Left hindlimb (tissue), 1 donor: ENCODE data around the gene PPM1H.
"Not testable (repeated sequence)": the region's sequence is repeated elsewhere in the genome, so short reads cannot be mapped to it uniquely, and the experiment has no call there.

ENCODE experiments used
- DNase-seq: peaks from one replicate; pipeline ENCODE4 v3.0.0-alpha.2; 2018

The PPM1H gene, protein sequence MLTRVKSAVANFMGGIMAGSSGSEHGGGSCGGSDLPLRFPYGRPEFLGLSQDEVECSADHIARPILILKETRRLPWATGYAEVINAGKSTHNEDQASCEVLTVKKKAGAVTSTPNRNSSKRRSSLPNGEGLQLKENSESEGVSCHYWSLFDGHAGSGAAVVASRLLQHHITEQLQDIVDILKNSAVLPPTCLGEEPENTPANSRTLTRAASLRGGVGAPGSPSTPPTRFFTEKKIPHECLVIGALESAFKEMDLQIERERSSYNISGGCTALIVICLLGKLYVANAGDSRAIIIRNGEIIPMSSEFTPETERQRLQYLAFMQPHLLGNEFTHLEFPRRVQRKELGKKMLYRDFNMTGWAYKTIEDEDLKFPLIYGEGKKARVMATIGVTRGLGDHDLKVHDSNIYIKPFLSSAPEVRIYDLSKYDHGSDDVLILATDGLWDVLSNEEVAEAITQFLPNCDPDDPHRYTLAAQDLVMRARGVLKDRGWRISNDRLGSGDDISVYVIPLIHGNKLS

DNA sequence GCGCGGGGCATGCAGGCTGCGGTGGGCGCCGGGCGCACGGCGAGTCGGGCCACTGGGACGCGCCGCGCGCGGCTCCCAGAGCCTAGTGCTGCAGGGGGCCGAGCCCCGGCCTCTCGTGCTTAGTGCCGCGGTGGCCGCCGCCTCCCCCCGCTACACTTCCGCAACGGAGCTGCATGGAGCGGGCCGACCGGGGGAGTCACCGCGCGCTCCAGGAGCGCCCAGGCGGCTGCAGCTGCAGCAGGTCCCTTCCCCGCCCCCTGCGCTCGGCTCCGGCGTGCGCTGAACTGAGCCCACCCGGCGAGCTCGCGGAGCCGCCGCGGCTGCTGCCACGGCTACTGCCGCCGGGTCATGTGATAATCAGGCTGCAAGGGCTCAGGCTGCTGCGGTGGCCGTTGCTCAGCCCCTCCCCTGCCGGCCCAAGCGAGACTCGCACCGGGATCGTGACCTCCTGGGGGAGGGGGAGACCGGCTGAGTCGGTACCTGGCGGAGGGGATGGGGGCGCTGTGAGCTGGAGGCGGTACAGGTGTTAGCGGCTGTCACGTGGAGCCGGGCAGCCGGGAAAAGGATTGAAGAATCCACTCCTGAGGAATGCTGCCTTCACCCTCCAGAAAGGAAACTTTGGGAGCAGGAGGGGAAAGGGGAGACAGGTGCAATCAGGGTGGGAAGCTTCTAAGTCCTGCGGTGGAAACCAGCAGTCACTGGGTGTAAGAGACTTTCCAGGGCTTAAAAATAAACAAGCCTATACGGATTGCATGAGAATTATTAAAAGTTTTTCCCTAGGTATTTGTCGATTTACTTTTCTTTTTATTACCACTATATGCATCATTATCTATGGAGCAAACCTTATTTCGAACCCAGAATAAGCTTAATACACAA lies at the start of gene PPM1H:
Gene PPM1H, minus strand, starts transcription at position 352 of the 876 bp plus-strand sequence. CDS start 414 bp downstream, outside the sequence.
- DNase-seq, result peak; percentile 66

DNA sequence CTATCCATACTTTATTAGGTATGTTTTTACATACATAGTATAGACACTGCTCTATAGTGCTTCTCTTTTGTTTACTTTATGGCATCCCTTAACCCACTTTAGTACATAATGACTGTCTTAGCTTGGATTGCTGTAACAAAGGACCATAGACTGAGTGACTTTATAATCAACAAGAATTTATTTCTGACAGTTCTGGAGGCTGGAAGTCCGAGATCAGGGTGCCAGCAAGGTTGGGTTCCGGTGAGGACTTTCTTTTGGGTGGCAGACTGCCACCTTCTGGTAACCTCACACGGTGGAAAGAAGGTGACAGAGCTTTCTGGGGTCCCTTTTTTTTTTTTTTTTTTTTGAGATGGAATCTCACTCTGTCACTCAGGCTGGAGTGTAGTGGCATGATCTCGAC lies 48.6 kb upstream of the PPM1H start:
- no peak for DNase-seq

DNA sequence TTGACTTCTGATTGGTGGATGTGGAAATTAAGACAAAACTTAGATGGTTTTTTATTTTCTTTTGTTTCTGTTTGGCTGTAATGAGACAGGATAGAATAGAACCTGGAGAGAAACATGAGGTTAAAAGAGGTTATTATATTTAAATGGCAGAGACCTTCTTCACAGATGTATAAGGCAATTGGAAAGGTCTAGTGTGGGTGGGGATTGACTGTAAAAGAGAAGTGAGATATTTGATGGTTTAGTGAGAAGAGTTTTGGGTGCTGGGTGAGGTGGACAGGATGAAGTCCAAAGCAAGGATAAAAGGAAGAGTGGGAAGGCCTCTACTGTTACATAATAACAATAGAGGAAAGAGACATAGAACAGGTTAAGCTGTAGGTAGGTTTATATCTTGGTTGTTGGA lies 43.8 kb upstream of the PPM1H start:
- no peak for DNase-seq

DNA sequence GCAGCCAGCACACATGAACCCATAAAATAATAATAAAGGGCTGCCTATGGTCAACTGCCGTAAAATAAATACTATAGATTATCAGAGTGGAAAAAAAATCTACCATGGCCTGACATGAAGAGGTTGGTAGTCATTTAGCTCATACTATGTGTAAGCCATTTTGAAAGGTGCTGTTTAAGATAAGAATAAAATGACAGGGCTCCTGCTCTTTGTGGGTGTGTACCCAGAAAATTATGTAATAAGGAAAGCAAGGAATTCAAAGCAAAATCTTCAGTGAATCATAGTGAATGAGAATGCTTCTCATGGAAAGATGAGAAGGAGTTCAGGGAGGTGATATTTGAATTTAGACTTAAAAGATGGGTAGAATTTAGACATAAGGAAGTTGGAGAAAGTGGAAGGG lies 42.9 kb upstream of the PPM1H start:
- no peak for DNase-seq

DNA sequence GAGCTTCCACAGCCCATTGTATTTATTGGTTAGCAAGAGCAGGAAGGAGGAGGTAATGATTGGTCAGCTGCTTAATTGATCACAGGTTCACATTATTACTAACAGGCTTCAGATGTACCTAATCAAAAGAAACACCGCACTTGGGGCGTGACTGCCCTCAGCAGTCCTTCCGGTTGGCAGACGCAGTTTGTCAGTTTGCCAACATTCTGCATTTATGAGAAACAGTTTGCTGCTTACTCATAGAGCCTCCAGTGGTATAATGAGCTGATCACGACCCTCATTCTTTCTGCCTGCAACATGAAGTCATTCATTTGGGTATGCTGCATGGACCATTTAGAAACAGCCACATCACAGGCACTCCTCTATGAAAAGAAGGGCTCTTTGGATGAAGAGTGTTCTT lies 42.5 kb upstream of the PPM1H start:
- no peak for DNase-seq

DNA sequence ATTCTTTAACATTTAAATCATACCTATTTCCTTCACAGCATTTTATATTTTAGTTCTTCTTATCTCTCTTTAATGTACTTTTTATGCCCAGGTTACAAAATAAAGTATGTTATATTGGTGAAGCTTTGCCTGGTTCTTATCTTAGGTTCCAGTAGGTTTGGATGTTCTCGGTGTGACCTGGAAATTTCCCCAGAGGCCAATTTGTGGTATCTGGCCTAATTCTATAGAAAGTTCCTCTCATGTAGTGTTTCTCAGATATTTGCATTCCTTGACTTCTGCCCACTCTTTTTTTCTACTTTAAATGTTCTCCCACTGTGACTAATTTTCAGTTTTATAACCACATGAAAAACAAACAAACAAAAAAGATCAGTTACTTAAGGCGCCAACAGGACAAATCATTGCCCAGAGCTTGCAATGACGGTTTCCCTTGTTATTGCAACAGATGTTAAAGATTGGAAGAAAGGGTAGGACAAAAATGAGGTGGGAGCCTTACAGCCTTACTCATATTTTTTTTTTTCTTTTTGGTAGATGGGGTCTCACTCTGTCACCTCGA lies 41.2 kb upstream of the PPM1H start:
- no peak for DNase-seq

DNA sequence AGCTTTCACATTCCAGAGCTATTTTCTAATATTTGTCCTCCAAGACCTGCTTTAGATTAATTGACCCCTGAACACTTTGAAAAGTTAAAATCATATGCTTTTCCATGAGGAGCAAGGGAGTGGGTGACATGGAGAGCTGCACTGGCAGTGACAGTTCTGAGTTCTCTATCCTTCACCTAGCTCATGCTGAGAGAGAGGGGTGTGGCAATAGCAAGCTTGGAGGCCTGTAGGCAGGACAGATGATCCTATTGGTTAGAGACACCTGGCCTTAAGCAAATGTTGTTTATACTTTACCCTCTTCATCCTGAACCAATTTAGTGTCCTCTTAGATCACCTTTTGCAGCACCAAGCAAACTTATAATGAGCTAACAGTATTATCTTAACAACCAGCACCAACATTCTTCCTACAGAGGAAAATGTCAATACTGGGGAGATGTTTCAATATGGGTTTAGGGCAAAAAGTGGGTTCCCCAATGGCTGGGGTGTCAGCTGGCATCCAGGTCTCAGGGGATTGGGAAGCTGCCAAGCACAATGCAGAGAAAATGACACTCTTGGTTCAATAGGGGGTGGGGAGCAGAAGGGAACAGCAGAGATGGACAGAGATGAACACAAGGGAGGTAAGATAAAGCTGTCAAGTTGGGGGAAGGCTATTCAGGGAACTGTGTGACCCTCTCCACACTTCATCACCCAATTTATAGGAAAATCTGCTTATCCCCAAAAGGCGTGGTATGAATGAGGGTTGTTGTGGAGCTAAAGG lies 37.0 kb upstream of the PPM1H start:
- no peak for DNase-seq

DNA sequence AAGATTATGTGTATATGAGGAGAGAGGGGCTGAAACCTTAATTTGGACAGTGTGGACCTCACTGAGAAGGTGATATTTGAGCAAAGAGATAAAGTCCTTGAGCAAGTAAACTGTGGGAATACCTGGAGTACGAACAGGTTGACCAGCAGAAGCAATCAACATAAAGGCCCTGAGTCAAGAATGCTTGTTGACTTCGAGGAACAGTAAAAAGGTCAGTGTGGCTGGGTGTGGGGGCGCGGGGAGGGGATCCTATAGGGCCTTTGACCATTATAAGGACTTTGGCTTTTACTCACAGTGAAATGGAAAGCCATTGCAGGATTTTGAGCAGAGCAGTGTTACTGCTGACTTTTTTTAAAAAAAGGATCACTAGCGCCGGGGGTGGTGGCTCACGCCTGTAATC lies 34.7 kb upstream of the PPM1H start:
- DNase-seq, result no peak

DNA sequence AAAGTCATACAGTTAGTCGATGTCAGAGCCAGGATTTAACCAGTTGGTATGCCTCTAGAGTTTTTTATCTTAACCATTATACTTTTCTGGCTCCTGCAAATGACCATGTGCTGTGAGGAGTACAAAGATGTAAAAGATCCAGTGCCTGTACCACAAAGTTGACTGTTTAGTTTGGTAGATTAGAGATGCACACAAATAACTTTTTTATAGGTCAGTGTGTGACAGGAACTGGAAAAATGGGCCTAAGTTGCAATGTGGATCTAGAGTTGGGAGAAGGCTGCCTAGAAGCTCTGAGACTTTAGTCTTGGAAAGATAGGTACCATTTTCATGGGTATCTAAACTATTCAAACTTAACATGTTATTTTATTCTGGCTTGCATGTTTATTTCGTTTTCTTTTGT lies 32.8 kb upstream of the PPM1H start:
- DNase-seq, result no peak

DNA sequence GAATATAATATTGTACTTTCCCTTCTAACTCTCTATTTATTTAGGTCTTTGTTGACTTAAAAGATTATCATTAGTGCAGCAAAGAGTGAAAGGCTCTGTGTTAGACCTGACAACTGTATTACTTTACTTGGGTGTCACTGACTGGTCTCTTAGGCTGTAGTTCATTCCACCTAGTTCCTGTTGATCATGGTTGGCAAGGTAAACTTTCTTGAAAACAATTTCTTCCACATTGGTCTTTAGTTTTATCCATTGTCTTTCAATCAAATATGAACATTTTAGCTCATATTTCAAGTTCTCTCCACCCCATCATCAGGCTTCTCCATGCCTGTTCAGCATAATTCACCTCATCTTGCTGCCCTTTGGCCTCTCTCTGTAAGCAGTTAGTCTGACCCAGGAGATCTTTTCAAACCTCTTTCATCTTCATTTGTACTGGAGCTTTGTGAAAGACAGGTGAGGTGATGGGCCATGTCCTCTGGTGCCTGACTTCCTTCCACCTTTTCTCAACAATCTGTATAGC lies 32.1 kb upstream of the PPM1H start:
- no peak for DNase-seq

DNA sequence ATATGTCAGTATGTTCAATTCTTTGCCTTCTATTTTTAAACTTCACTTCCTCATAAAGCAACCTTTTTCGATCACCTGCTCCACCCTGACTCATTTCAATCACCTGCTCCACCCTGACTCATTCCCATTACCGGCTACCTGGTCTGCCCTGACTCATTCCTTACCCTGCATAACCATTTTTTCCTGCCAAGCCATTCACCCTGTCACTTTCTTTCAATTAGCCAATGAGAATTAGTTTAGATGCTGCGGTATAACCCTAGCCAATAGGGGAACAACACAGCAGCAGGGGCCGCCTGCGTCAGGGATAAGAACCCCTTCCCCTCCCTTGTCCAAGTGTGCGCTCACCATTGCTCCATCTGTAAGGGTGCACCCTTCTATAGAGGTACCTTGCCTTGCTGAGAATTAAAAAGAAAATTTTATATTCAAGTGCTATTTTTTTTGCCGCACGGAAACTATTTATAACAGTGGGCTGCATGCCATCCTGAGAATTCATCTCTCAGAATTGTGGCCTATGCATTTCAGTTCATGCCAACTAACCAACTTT lies 31.6 kb upstream of the PPM1H start:
- not testable (repeated sequence) for DNase-seq

DNA sequence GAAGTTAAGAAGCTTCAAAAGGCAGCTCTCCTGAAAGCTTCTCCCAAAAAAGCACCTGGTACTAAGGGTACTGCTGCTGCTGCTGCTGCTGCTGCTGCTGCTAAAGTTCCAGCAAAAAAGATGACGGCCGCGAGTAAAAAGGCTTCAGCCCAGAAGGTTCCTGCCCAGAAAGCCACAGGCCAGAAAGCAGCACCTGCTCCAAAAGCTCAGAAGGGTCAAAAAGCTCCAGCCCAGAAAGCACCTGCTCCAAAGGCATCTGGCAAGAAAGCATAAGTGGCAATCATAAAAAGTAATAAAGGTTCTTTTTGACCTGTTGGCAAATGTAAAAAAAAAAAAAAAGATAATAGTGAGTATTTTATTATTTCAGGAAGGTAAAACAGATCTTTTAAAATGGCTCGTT lies 30.8 kb upstream of the PPM1H start:
- not testable (repeated sequence) for DNase-seq

DNA sequence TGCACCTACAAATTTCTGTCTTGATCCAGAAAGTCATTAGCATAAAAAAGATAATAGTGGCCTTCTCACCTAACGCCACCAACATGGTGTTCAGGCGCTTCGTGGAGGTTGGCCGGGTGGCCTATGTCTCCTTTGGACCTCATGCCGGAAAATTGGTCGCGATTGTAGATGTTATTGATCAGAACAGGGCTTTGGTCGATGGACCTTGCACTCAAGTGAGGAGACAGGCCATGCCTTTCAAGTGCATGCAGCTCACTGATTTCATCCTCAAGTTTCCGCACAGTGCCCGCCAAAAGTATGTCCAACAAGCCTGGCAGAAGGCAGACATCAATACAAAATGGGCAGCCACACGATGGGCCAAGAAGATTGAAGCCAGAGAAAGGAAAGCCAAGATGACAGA lies 30.3 kb upstream of the PPM1H start:
- DNase-seq, result not testable (repeated sequence)

DNA sequence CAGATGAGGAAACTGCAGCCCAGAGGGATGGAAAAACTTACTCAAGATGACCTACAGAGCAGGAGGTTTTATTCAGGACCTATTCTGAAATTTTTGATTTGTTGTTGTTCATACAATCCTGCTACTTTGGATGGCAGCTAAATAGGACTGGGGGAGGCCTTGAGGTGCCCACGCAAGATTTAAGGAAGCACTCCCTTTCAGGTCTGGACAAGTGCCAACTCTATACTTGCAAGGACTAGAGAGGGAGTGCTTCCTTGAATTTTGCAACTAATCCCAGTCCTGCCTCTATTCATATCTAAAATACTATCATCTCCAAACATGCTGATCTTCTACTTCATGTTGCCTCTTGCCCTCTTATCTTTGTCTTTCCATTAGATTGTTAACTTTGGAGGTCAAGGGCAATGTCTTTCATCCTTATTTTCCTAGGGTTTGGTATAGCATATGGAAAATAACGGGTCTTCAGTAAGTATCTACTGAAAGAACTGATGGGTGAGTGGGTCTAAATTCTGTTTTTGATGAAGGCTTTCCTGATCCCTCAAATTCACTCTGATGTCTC lies 28.6 kb upstream of the PPM1H start:
- no peak for DNase-seq

DNA sequence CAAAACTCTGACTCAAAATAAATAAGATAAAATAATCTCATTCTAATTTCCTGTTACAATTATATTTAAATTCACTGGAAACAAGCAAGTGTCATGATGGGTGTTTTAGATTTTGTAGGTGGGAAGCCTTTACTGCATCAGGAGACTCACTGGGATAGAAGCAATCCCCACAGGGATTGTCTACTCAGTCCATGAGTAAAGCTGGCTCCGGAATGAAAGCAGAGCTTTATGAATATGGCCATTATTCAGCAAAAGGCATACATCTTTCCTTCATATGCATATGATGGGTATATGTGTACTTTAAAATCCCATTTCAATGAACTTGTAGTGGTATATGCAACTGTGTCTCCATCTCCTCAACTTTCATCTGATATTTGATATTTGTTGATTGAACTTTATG lies 25.4 kb upstream of the PPM1H start:
- DNase-seq, result no peak

DNA sequence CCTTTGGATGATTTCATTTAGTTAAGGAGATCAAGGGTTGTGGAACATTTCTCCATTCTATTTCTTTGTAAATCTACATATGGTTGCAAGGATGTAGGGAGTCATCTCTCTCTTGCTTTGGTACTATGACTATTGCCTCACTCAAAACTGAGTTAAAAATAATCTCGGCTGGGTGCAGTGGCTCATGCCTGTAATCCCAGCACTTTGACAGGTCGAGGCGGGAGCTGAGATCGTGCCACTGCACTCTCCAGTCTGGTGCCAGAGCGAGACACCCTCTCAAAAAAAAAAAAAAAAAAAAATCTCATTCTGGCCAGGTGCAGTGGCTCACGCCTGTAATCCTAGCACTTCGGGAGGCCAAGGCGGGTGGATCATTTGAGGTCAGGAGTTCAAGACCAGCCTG lies 24.8 kb upstream of the PPM1H start:
- DNase-seq, result no peak

DNA sequence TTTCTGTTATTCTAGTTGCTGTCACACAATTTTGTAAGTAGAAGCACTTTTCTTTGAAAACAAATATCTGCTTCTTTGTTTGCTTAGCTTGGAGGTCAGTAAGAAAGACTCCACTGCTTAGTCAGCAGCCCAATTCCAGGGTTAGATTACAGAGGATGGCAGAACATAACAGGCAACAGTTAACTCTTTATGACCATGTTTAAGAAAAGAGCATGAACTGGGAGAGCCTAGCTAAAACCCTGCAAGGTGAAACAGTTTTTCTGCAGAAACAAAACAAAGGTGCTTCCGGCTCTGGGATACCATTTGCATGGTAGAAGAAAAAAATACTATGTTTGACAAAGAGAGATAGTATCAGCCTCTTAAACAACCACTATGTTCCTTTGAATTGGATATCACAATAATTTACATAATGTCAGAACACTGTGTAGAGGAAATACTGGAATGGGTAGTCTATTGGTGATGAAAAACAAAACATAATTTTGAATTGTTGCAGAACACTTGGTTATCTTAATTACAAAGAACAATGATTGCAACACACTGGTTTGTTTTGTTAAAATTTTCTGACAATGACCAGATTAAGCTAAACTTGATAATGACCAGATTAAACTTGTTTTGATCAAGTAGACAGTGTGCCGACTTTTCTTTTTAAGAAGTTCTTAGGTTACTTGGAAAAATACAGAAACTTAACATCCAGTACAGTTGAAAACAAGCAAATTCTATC lies 22.4 kb upstream of the PPM1H start:
- DNase-seq, result no peak

DNA sequence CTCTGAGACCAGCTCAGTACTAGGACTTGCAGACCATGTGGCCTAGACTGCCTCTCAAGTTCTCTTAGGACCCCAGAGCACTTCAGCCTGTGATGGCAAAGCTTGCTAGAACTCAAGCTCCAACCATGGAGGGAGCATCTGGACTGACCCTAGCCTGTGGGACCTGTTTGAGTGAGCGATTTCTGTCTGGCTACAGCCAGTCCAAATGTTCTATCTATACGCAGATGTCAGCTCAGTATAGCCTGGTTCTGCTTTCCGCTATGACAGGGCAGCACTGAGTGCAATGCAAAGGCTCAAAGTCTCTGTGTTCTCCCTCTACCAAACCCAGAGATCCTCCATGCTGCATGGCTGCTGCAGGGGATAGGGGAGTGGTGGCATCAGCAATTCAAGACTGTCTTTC lies 20.7 kb upstream of the PPM1H start:
- no peak for DNase-seq

DNA sequence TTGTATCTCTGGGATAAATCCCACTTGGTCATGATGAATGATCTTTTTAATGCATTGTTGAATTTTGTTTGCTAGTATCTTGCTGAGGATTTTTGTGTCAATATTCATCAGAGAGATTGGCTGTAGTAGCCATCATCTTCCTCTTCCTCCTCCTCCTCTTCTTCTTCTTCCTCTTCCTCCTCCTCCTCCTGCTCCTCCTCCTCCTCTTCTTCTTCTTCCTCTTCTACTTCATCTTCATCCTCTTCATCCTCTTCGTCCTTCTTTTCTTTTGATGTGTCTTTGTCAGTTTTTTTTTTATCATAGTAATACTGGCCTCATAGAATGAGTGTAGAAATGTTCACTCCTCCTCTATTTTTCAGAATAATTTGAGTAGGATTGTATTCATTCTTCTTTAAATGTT lies 15.4 kb upstream of the PPM1H start:
- DNase-seq, result no peak

DNA sequence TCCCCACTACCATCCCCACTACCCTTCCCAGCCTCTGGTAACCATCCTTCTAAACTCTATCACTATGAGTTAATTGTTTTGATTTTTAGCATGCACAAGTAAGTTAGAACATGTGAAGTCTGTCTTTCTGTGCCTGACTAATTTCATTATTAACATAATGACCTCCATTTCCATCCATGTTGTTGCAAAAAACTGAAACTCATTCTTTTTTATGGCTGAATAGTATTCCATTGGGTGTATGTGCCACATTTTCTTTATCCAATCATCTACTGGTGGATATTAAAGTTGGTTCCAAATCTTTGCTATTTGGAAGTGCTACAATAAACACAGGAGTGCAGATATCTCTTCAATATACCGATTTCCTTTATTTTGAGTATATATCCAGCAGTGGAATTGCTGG lies 13.2 kb upstream of the PPM1H start:
- no peak for DNase-seq

DNA sequence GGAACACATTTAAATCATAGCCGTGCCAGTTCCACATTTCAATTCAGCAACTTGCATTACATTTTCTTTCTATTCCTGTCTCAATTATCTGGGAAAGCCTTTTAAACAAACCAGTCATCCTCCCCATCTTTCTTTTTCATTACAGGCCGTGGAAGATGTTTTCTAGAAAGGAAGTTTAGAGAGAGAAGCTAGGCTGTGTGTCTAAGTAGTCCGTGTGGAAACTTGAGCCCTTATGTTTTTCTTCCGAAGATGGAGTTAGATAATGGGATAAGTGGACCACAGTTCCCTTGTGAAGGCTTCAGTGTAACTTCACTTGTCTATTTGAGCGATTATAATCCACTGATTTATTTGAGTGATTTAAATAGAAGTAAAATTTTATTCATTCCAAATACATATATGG lies 12.4 kb upstream of the PPM1H start:
- no peak for DNase-seq
